Duodenal mucosa (tissue), 2 donors: Measurements from ENCODE around the gene NALCN.

ENCODE experiments used
- H3K27ac ChIP-seq: one replicate; pipeline ENCODE4 v1.7.0; 2013; ENCODE audit warnings: low read depth, low read length
- H3K27me3 ChIP-seq, 2 donors: one replicate each; pipeline ENCODE4 v1.7.0; 2013; ENCODE audit warnings: low read length in 2 of 2, control low read depth in 1 of 2; ENCODE audit not compliant: insufficient read depth in 2 of 2, control insufficient read depth in 1 of 2
- H3K36me3 ChIP-seq, 2 donors: one replicate each; pipeline ENCODE4 v1.7.0; 2013; ENCODE audit warnings: low read length in 2 of 2, control low read depth in 1 of 2; ENCODE audit not compliant: insufficient read depth in 2 of 2, control insufficient read depth in 1 of 2
- H3K4me1 ChIP-seq, 2 donors: one replicate each; pipeline ENCODE4 v1.7.0; 2013; ENCODE audit warnings: low read length in 2 of 2, control low read depth in 1 of 2; ENCODE audit not compliant: insufficient read depth in 2 of 2, control insufficient read depth in 1 of 2
- H3K4me3 ChIP-seq, 2 donors: one replicate each; pipeline ENCODE4 v1.7.0; 2013; ENCODE audit warnings: low read length in 2 of 2, low read depth in 1 of 2
- H3K9ac ChIP-seq, 2 donors: one replicate each; pipeline ENCODE4 v1.7.0; 2013; ENCODE audit warnings: low read length in 2 of 2, low read depth in 1 of 2
- H3K9me3 ChIP-seq, 2 donors: one replicate each; pipeline ENCODE4 v1.7.0; 2013; ENCODE audit warnings: low read length in 2 of 2, control low read depth in 1 of 2; ENCODE audit not compliant: control insufficient read depth in 1 of 2

The NALCN gene

GRCh38 chr13:101417043-101417406, 717 bp upstream of the NALCN start:
- Histone ChIP-seq H3K9me3 (no peaks in the 10 kb centered on the region), H3K4me1 (no peaks in the 10 kb centered on the region), H3K36me3 (no peaks in the 10 kb centered on the region), H3K27ac (no peak overlapping the region), H3K27me3 (peaks cover 14 to 22% of the 10 kb centered on the region in 2 donors), H3K9ac (no peak overlapping the region), H3K4me3 (no peak overlapping the region)

- H3K27ac ChIP-seq, result no peak overlapping the region
- H3K27me3 ChIP-seq, result peaks cover 14 to 22% of the 10 kb centered on the region in 2 donors
- no peaks in the 10 kb centered on the region for H3K9me3 ChIP-seq
- no peak overlapping the region for H3K4me3 ChIP-seq
- no peak overlapping the region for H3K9ac ChIP-seq
- no peaks in the 10 kb centered on the region for H3K4me1 ChIP-seq
- H3K36me3 ChIP-seq, result no peaks in the 10 kb centered on the region
Measured at GRCh38 chr13:101415358-101416174, 742 bp downstream of the NALCN start.

GRCh38 chr13:101412076-101412475, 4.2 kb downstream of the NALCN start:
- Histone ChIP-seq H3K36me3 (no peaks in the 10 kb centered on the region), H3K27me3 (peaks cover 11 to 13% of the 10 kb centered on the region in 2 donors), H3K9ac (no peak overlapping the region), H3K4me3 (no peak overlapping the region), H3K9me3 (no peaks in the 10 kb centered on the region), H3K27ac (no peak overlapping the region), H3K4me1 (no peaks in the 10 kb centered on the region)

GRCh38 chr13:101408992-101409656, 7.2 kb downstream of the NALCN start:
- Histone ChIP-seq H3K9me3 (no peaks in the 10 kb centered on the region), H3K4me1 (no peaks in the 10 kb centered on the region), H3K27ac (no peak overlapping the region), H3K9ac (no peak overlapping the region), H3K27me3 (no peaks in the 10 kb centered on the region), H3K36me3 (no peaks in the 10 kb centered on the region), H3K4me3 (no peak overlapping the region)

- no peaks in the 10 kb centered on the region for H3K4me1 ChIP-seq
- H3K9ac ChIP-seq, result no peak overlapping the region
- H3K27ac ChIP-seq, result no peak overlapping the region
- H3K9me3 ChIP-seq, result no peaks in the 10 kb centered on the region
- H3K27me3 ChIP-seq, result no peaks in the 10 kb centered on the region
- H3K36me3 ChIP-seq, result no peaks in the 10 kb centered on the region
- no peak overlapping the region for H3K4me3 ChIP-seq
Measured at GRCh38 chr13:101408154-101408553, 8.2 kb downstream of the NALCN start.

GRCh38 chr13:101406791-101407190, 9.5 kb downstream of the NALCN start:
- Histone ChIP-seq H3K36me3 (no peaks in the 10 kb centered on the region), H3K27ac (no peak overlapping the region), H3K4me1 (no peaks in the 10 kb centered on the region), H3K4me3 (no peak overlapping the region), H3K27me3 (no peaks in the 10 kb centered on the region), H3K9ac (no peak overlapping the region), H3K9me3 (no peaks in the 10 kb centered on the region)

GRCh38 chr13:101401196-101401595, 15.1 kb downstream of the NALCN start:
- Histone ChIP-seq H3K27me3 (no peaks in the 10 kb centered on the region), H3K9me3 (no peaks in the 10 kb centered on the region), H3K36me3 (no peaks in the 10 kb centered on the region), H3K27ac (no peak overlapping the region), H3K4me3 (no peak overlapping the region), H3K9ac (no peak overlapping the region), H3K4me1 (no peaks in the 10 kb centered on the region)

- Histone ChIP-seq H3K4me3 (no peak overlapping the region), H3K36me3 (no peaks in the 10 kb centered on the region), H3K27me3 (no peaks in the 10 kb centered on the region), H3K27ac (no peak overlapping the region), H3K9ac (no peak overlapping the region), H3K9me3 (no peaks in the 10 kb centered on the region), H3K4me1 (no peaks in the 10 kb centered on the region)
Measured at GRCh38 chr13:101399365-101399764, 16.9 kb downstream of the NALCN start.

- no peaks in the 10 kb centered on the region for H3K4me1 ChIP-seq
- no peak overlapping the region for H3K27ac ChIP-seq
Measured at GRCh38 chr13:101398920-101399319, 17.4 kb downstream of the NALCN start.

GRCh38 chr13:101398191-101398590, 18.1 kb downstream of the NALCN start:
- Histone ChIP-seq H3K36me3 (no peaks in the 10 kb centered on the region), H3K4me3 (no peak overlapping the region), H3K9me3 (no peaks in the 10 kb centered on the region), H3K9ac (no peak overlapping the region), H3K4me1 (no peaks in the 10 kb centered on the region), H3K27ac (no peak overlapping the region), H3K27me3 (no peaks in the 10 kb centered on the region)

More at GRCh38 chr13:101398920-101399319, 17.4 kb downstream of the NALCN start:
- Histone ChIP-seq H3K9me3 (no peaks in the 10 kb centered on the region), H3K27me3 (no peaks in the 10 kb centered on the region), H3K4me3 (no peak overlapping the region), H3K36me3 (no peaks in the 10 kb centered on the region), H3K9ac (no peak overlapping the region)
